ENCODE data around the gene NFATC2.

NFATC2 gene

DNA sequence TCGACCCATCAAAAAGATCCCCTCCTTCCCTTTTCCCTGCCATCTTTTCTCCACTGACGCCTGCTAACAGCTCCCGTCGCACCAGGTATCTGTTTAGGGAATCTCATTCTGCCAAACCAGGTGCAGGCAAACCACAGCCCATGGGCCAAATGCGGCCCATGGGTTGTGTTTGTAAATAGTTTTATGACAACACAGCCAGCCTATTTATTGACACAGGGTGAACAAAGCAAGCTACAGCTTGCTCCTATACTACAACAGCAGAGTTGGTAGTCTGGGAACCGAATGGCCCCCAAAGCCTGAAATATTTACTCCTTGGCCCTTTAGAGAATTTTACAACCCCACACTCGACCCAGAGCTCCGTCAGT lies 16.4 kb downstream of the NFATC2 start:
- ATAC-seq: no peak
- no peak for TF ChIP-seq ZNF8 (CRISPR knock-in tag; IDR thresholded peaks at IDR 0.05)
- TF ChIP-seq RARB (CRISPR knock-in tag; IDR thresholded peaks at IDR 0.05): no peak
- TF ChIP-seq ISL1 (CRISPR knock-in tag; IDR thresholded peaks at IDR 0.05): no peak
- TF ChIP-seq ARNTL (CRISPR knock-in tag; IDR thresholded peaks at IDR 0.05; ENCODE audit: borderline replicate concordance, low read depth): no peak
- no peak for TF ChIP-seq OSR1 (CRISPR knock-in tag; IDR thresholded peaks at IDR 0.05)

DNA sequence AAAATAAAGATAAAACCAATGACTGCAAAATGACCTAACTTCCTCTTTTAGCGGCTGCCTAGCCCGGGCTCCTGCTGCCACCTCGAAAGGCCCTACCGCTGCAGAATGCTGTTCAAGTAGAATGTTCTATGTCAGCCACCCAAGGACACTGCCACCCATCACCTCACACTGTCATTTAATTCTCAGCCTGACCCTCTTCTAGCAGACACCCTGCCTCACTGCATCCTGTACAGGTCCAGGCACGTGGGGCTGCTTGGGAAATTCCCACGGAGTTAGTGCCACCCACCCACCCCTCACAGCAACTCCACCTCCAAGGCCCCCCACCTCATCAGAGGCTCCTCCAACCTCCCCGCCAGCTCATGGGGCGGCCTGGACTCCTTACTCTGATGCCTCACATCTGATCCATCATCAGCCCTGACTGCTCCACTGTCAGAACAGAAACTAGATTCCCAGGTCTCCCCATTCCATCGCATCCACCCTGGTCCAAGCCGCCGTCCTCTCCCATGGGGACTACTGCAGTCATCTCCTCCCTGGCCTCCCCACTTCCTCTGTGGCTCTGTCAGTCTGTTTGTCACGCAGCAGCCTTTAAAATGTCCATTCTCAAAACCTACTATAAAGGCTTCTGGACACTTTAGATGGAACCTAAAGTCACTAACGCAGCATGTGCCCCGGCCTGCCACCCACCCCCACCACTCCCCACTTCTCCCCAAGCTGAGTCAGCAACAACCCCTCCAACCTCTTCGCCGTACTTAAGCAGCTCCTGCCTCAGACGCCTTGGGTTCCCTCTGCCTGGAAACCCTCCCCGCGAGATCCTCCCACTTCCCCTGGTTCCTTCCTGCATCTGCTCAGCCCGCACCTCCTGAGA lies 17.0 kb downstream of the NFATC2 start:
- TF ChIP-seq SNAI2 (CRISPR knock-in tag; IDR thresholded peaks at IDR 0.05): no peak
- TF ChIP-seq OSR1 (CRISPR knock-in tag; IDR thresholded peaks at IDR 0.05): no peak
- TF ChIP-seq ZNF70 (CRISPR knock-in tag; IDR thresholded peaks at IDR 0.05): no peak
- TF ChIP-seq, protein P1, sequence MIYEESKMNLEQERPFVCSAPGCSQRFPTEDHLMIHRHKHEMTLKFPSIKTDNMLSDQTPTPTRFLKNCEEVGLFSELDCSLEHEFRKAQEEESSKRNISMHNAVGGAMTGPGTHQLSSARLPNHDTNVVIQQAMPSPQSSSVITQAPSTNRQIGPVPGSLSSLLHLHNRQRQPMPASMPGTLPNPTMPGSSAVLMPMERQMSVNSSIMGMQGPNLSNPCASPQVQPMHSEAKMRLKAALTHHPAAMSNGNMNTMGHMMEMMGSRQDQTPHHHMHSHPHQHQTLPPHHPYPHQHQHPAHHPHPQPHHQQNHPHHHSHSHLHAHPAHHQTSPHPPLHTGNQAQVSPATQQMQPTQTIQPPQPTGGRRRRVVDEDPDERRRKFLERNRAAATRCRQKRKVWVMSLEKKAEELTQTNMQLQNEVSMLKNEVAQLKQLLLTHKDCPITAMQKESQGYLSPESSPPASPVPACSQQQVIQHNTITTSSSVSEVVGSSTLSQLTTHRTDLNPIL (CRISPR knock-in tag; IDR thresholded peaks at IDR 0.05; ENCODE audit: low read depth): no peak
- TF ChIP-seq, protein P2, sequence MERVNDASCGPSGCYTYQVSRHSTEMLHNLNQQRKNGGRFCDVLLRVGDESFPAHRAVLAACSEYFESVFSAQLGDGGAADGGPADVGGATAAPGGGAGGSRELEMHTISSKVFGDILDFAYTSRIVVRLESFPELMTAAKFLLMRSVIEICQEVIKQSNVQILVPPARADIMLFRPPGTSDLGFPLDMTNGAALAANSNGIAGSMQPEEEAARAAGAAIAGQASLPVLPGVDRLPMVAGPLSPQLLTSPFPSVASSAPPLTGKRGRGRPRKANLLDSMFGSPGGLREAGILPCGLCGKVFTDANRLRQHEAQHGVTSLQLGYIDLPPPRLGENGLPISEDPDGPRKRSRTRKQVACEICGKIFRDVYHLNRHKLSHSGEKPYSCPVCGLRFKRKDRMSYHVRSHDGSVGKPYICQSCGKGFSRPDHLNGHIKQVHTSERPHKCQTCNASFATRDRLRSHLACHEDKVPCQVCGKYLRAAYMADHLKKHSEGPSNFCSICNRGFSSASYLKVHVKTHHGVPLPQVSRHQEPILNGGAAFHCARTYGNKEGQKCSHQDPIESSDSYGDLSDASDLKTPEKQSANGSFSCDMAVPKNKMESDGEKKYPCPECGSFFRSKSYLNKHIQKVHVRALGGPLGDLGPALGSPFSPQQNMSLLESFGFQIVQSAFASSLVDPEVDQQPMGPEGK (CRISPR knock-in tag; IDR thresholded peaks at IDR 0.05; ENCODE audit: borderline replicate concordance): no peak
- no peak for TF ChIP-seq ZFP30 (CRISPR knock-in tag; IDR thresholded peaks at IDR 0.05)
- no peak for TF ChIP-seq RARB (CRISPR knock-in tag; IDR thresholded peaks at IDR 0.05)
- TF ChIP-seq, protein P3, sequence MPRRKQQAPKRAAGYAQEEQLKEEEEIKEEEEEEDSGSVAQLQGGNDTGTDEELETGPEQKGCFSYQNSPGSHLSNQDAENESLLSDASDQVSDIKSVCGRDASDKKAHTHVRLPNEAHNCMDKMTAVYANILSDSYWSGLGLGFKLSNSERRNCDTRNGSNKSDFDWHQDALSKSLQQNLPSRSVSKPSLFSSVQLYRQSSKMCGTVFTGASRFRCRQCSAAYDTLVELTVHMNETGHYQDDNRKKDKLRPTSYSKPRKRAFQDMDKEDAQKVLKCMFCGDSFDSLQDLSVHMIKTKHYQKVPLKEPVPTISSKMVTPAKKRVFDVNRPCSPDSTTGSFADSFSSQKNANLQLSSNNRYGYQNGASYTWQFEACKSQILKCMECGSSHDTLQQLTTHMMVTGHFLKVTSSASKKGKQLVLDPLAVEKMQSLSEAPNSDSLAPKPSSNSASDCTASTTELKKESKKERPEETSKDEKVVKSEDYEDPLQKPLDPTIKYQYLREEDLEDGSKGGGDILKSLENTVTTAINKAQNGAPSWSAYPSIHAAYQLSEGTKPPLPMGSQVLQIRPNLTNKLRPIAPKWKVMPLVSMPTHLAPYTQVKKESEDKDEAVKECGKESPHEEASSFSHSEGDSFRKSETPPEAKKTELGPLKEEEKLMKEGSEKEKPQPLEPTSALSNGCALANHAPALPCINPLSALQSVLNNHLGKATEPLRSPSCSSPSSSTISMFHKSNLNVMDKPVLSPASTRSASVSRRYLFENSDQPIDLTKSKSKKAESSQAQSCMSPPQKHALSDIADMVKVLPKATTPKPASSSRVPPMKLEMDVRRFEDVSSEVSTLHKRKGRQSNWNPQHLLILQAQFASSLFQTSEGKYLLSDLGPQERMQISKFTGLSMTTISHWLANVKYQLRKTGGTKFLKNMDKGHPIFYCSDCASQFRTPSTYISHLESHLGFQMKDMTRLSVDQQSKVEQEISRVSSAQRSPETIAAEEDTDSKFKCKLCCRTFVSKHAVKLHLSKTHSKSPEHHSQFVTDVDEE (CRISPR knock-in tag; IDR thresholded peaks at IDR 0.05): no peak
- TF ChIP-seq GLIS3 (CRISPR knock-in tag; IDR thresholded peaks at IDR 0.05): no peak
- TF ChIP-seq TCF4 (CRISPR knock-in tag; IDR thresholded peaks at IDR 0.05; ENCODE audit: borderline replicate concordance): no peak
- TF ChIP-seq TOX (CRISPR knock-in tag; IDR thresholded peaks at IDR 0.05; ENCODE audit: borderline replicate concordance): no peak
- no peak for TF ChIP-seq ARNTL (CRISPR knock-in tag; IDR thresholded peaks at IDR 0.05; ENCODE audit: borderline replicate concordance, low read depth)
- TF ChIP-seq ISL1 (CRISPR knock-in tag; IDR thresholded peaks at IDR 0.05): no peak
- TF ChIP-seq PPARA (CRISPR knock-in tag; IDR thresholded peaks at IDR 0.05; ENCODE audit: borderline replicate concordance): no peak
- no peak for TF ChIP-seq ZFP3 (CRISPR knock-in tag; IDR thresholded peaks at IDR 0.05)
- no peak for TF ChIP-seq CSDC2 (CRISPR knock-in tag; IDR thresholded peaks at IDR 0.05)
- no peak for TF ChIP-seq ZNF565 (CRISPR knock-in tag; conservative IDR thresholded peaks at IDR 0.05; ENCODE audit: low read depth)
- TF ChIP-seq, protein P4, sequence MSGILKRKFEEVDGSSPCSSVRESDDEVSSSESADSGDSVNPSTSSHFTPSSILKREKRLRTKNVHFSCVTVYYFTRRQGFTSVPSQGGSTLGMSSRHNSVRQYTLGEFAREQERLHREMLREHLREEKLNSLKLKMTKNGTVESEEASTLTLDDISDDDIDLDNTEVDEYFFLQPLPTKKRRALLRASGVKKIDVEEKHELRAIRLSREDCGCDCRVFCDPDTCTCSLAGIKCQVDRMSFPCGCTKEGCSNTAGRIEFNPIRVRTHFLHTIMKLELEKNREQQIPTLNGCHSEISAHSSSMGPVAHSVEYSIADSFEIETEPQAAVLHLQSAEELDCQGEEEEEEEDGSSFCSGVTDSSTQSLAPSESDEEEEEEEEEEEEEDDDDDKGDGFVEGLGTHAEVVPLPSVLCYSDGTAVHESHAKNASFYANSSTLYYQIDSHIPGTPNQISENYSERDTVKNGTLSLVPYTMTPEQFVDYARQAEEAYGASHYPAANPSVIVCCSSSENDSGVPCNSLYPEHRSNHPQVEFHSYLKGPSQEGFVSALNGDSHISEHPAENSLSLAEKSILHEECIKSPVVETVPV (CRISPR knock-in tag; IDR thresholded peaks at IDR 0.05): no peak
- no peak for TF ChIP-seq ZC3H10 (CRISPR knock-in tag; IDR thresholded peaks at IDR 0.05)
- TF ChIP-seq ESRRG (CRISPR knock-in tag; IDR thresholded peaks at IDR 0.05): no peak
- no peak for ATAC-seq

DNA sequence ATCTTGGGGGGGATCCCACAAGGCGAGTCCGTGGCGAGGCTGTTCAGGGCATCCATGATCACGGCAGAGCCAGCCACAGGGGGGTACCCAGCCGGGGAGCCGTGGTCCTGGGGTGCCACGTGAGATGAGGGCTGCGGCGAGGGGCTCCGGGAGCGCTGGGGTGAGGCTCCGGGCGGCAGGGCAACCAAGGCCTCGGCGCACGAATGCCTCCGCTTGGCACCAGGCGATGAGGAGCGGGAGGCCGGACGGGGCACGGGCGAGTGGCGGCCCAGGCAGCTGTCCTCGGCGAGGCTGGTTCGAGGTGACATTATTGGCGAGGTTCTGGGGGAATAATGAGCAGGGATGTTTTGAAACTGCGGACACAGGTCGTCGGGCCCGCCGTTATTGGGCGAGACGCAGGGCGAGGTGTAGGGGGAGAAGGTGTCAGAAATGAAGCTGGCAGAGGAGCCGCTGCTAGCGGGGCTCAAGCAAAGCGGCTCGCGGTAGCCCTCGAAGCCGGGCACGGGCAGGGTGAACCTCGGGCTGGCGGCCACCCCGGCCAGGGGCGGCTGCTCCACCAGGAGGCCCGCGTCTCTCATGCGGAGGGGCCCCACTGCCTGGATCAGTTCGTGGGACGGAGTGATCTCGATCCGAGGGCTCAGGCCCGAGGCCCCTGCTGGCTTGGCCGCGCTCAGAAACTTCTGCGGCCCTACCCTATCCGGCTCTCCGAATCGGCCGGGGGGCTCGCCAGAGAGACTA lies 19.1 kb downstream of the NFATC2 start:
- TF ChIP-seq OSR1 (CRISPR knock-in tag; IDR thresholded peaks at IDR 0.05) (no peak), ZNF565 (CRISPR knock-in tag; conservative IDR thresholded peaks at IDR 0.05; ENCODE audit: low read depth) (no peak), ISL1 (CRISPR knock-in tag; IDR thresholded peaks at IDR 0.05) (no peak), TCF4 (CRISPR knock-in tag; IDR thresholded peaks at IDR 0.05; ENCODE audit: borderline replicate concordance) (no peak), TOX (CRISPR knock-in tag; IDR thresholded peaks at IDR 0.05; ENCODE audit: borderline replicate concordance) (no peak), CSDC2 (CRISPR knock-in tag; IDR thresholded peaks at IDR 0.05) (no peak), BACH2 (CRISPR knock-in tag; IDR thresholded peaks at IDR 0.05; ENCODE audit: borderline replicate concordance) (no peak)
- TF ChIP-seq, protein P2 (CRISPR knock-in tag; IDR thresholded peaks at IDR 0.05; ENCODE audit: borderline replicate concordance): no peak
- TF ChIP-seq, protein P1 (CRISPR knock-in tag; IDR thresholded peaks at IDR 0.05; ENCODE audit: low read depth): no peak
- no peak for ATAC-seq
